HG03159 (cell line): Measurements from ENCODE around the gene SEMA5A.
"Not testable (repeated sequence)": the region's sequence is repeated elsewhere in the genome, so short reads cannot be mapped to it uniquely, and the experiment has no call there.

ENCODE experiments used
- ATAC-seq: cut with Tn5 transposase; IDR thresholded peaks from one replicate; pipeline ENCODE4 v1.9.1; 2021; ENCODE audit warnings: mild to moderate bottlenecking, moderate library complexity; ENCODE audit not compliant: unreplicated experiment

SEMA5A gene

GRCh38 chr5:9375756-9376155 lies 170.1 kb downstream of the SEMA5A start:
- ATAC-seq, result no peak

GRCh38 chr5:9374025-9374424 lies 171.8 kb downstream of the SEMA5A start:
- ATAC-seq, result no peak

- no peak for ATAC-seq
These were observed 172.3 kb downstream of the SEMA5A start for GRCh38 chr5:9373571-9373970.

- no peak for ATAC-seq
These were observed 175.6 kb downstream of the SEMA5A start for GRCh38 chr5:9370256-9370655.

- ATAC-seq, result no peak
These were observed 180.4 kb downstream of the SEMA5A start for GRCh38 chr5:9365512-9365911.

GRCh38 chr5:9363449-9363848 lies 182.4 kb downstream of the SEMA5A start:
- ATAC-seq, result no peak

- ATAC-seq, result peak; percentile 57
These were observed 182.8 kb downstream of the SEMA5A start for GRCh38 chr5:9363026-9363425.

GRCh38 chr5:9362600-9362999 lies 183.3 kb downstream of the SEMA5A start:
- peak; percentile 33 for ATAC-seq

GRCh38 chr5:9361835-9362234 lies 184.0 kb downstream of the SEMA5A start:
- ATAC-seq, result peak; percentile 73

GRCh38 chr5:9358961-9359685 lies 186.8 kb downstream of the SEMA5A start:
- no peak for ATAC-seq

- ATAC-seq, result no peak
These were observed 189.5 kb downstream of the SEMA5A start for GRCh38 chr5:9356351-9356825.

- ATAC-seq, result no peak
These were observed 191.4 kb downstream of the SEMA5A start for GRCh38 chr5:9354336-9355081.

- ATAC-seq, result not testable (repeated sequence)
These were observed 192.8 kb downstream of the SEMA5A start for GRCh38 chr5:9353048-9353447.

- ATAC-seq, result no peak
These were observed 194.3 kb downstream of the SEMA5A start for GRCh38 chr5:9351546-9351945.

GRCh38 chr5:9350301-9350797 lies 195.5 kb downstream of the SEMA5A start:
- ATAC-seq, result no peak

- ATAC-seq, result no peak
These were observed 197.4 kb downstream of the SEMA5A start for GRCh38 chr5:9348401-9348996.

GRCh38 chr5:9347541-9348295 lies 198.2 kb downstream of the SEMA5A start:
- ATAC-seq, result no peak

GRCh38 chr5:9347032-9347431 lies 198.8 kb downstream of the SEMA5A start:
- ATAC-seq, result no peak

- no peak for ATAC-seq
These were observed 201.1 kb downstream of the SEMA5A start for GRCh38 chr5:9344751-9345240.

GRCh38 chr5:9343146-9343850 lies 202.6 kb downstream of the SEMA5A start:
- no peak for ATAC-seq
